HG03139 (cell line): ENCODE results near the gene ATP8B3.
"Not testable (repeated sequence)": the region's sequence is repeated elsewhere in the genome, so short reads cannot be mapped to it uniquely, and the experiment has no call there.

ENCODE experiments used
- ATAC-seq: cut with Tn5 transposase; IDR thresholded peaks from one replicate; pipeline ENCODE4 v1.9.1; 2021; ENCODE audit not compliant: unreplicated experiment

ATP8B3 gene

GRCh38 chr19:1799695-1800342, 12.3 kb downstream of the ATP8B3 start:
- no peak for ATAC-seq

- not testable (repeated sequence) for ATAC-seq
These were observed 14.8 kb downstream of the ATP8B3 start for GRCh38 chr19:1797313-1797712.

- no peak for ATAC-seq
These were observed 15.5 kb downstream of the ATP8B3 start for GRCh38 chr19:1796395-1797142.

GRCh38 chr19:1794424-1795172, 17.5 kb downstream of the ATP8B3 start:
- ATAC-seq, result no peak

- ATAC-seq, result no peak
These were observed 20.2 kb downstream of the ATP8B3 start for GRCh38 chr19:1791879-1792278.

GRCh38 chr19:1790054-1790792, 21.9 kb downstream of the ATP8B3 start:
- ATAC-seq, result no peak

GRCh38 chr19:1789261-1790041, 22.6 kb downstream of the ATP8B3 start:
- no peak for ATAC-seq

GRCh38 chr19:1787116-1787515, 25.0 kb downstream of the ATP8B3 start:
- no peak for ATAC-seq

GRCh38 chr19:1786668-1787067, 25.4 kb downstream of the ATP8B3 start:
- no peak for ATAC-seq

- ATAC-seq, result no peak
These were observed 26.8 kb downstream of the ATP8B3 start for GRCh38 chr19:1785310-1785709.

GRCh38 chr19:1783874-1784273, 28.2 kb downstream of the ATP8B3 start:
- no peak for ATAC-seq

- ATAC-seq, result no peak
These were observed 28.7 kb downstream of the ATP8B3 start for GRCh38 chr19:1783354-1783753.

GRCh38 chr19:1782521-1782920, 29.6 kb downstream of the ATP8B3 start:
- no peak for ATAC-seq

- ATAC-seq, result no peak
These were observed 31.7 kb downstream of the ATP8B3 start for GRCh38 chr19:1780272-1780958.

- no peak for ATAC-seq
These were observed 32.5 kb downstream of the ATP8B3 start for GRCh38 chr19:1779574-1779973.

GRCh38 chr19:1777149-1777548, 34.9 kb downstream of the ATP8B3 start:
- ATAC-seq, result no peak

GRCh38 chr19:1776606-1777147, 35.4 kb downstream of the ATP8B3 start:
- no peak for ATAC-seq

GRCh38 chr19:1775951-1776605, 36.0 kb downstream of the ATP8B3 start:
- no peak for ATAC-seq
